Liver (tissue), 9 donors: ENCODE measurements around the gene DNM2. TPM values are rescaled to one million over a fixed set of nuclear protein-coding genes. Genes with fewer than 3 reads are reported as not detected.

Experiments used
- DNase-seq: peaks from one replicate; pipeline ENCODE4 v3.0.0-alpha.2; 2017; ENCODE audit warnings: low spot score
- H3K27ac ChIP-seq, 2 donors: one replicate each; pipeline ENCODE4 v1.7.0; 2013; ENCODE audit warnings: inconsistent platforms in 2 of 2, low read length in 2 of 2, control low read depth in 1 of 2, low read depth in 1 of 2, mild to moderate bottlenecking in 1 of 2
- H3K27me3 ChIP-seq, 4 donors: one replicate each; pipeline versions ENCODE4 v1.6.1 to v1.7.0; 2013; ENCODE audit warnings: low read length in 3 of 4, inconsistent platforms in 1 of 4, mild to moderate bottlenecking in 1 of 4, moderate library complexity in 1 of 4; ENCODE audit not compliant: control insufficient read depth in 4 of 4, insufficient read depth in 4 of 4
- H3K36me3 ChIP-seq, 4 donors: one replicate each; pipeline versions ENCODE4 v1.6.1 to v1.7.0; 2013; ENCODE audit warnings: low read length in 3 of 4, mild to moderate bottlenecking in 3 of 4, low read depth in 1 of 4, moderate library complexity in 1 of 4; ENCODE audit not compliant: control insufficient read depth in 4 of 4, insufficient read depth in 3 of 4
- H3K4me1 ChIP-seq, 4 donors: one replicate each; pipeline versions ENCODE4 v1.6.1 to v1.7.0; 2013; ENCODE audit warnings: low read length in 3 of 4, mild to moderate bottlenecking in 3 of 4, moderate library complexity in 1 of 4; ENCODE audit not compliant: control insufficient read depth in 4 of 4, insufficient read depth in 4 of 4
- H3K4me3 ChIP-seq, 3 donors: one replicate each; pipeline versions ENCODE4 v1.6.1 to v1.7.0; 2013; ENCODE audit warnings: low read length in 3 of 3, control low read depth in 1 of 3, low read depth in 1 of 3, mild to moderate bottlenecking in 1 of 3
- H3K9ac ChIP-seq, 2 donors: one replicate each; pipeline ENCODE4 v1.7.0; 2013; ENCODE audit warnings: low read length in 2 of 2, mild to moderate bottlenecking in 2 of 2, moderate library complexity in 2 of 2, control low read depth in 1 of 2, low read depth in 1 of 2
- H3K9me3 ChIP-seq, 4 donors: one replicate each; pipeline versions ENCODE4 v1.6.1 to v1.7.0; 2013; ENCODE audit warnings: low read length in 3 of 4; ENCODE audit not compliant: control insufficient read depth in 4 of 4
- FOXA1 ChIP-seq: IDR thresholded peaks from 2 replicates; pipeline ENCODE4 v1.6.1; 2016; ENCODE audit warnings: antibody characterized with exemption
- FOXA2 ChIP-seq: IDR thresholded peaks from 2 replicates; pipeline ENCODE4 v1.6.1; 2016; ENCODE audit warnings: antibody characterized with exemption
- GABPA ChIP-seq, 2 donors: IDR thresholded peaks in 1 of 2; conservative IDR thresholded peaks in 1 of 2; 2 replicates each; pipeline ENCODE4 v1.6.1; 2016; ENCODE audit warnings: antibody characterized with exemption in 2 of 2, mild to moderate bottlenecking in 1 of 2, moderate library complexity in 1 of 2
- HNF4A ChIP-seq, 2 donors: conservative IDR thresholded peaks; 2 replicates each; pipeline ENCODE4 v1.6.1; 2016; ENCODE audit warnings: antibody characterized with exemption in 2 of 2, mild to moderate bottlenecking in 2 of 2
- HNF4G ChIP-seq: IDR thresholded peaks from 2 replicates; pipeline ENCODE4 v1.6.1; 2016; ENCODE audit warnings: antibody characterized with exemption
- JUND ChIP-seq, 2 donors: IDR thresholded peaks; 2 replicates each; pipeline ENCODE4 v1.6.1; 2016; ENCODE audit warnings: antibody characterized with exemption in 2 of 2
- MAX ChIP-seq: IDR thresholded peaks from 2 replicates; pipeline ENCODE4 v1.6.1; 2016; ENCODE audit warnings: antibody characterized with exemption
- NR2F2 ChIP-seq: IDR thresholded peaks from 2 replicates; pipeline ENCODE4 v1.6.1; 2016; ENCODE audit warnings: antibody characterized with exemption
- RAD21 ChIP-seq, 2 donors: IDR thresholded peaks; 2 replicates each; pipeline ENCODE4 v1.6.1; 2016; ENCODE audit warnings: antibody characterized with exemption in 2 of 2, mild to moderate bottlenecking in 2 of 2
- RXRA ChIP-seq, 2 donors: IDR thresholded peaks; 2 replicates each; pipeline ENCODE4 v1.6.1; 2017 to 2018; ENCODE audit warnings: antibody characterized with exemption in 2 of 2, mild to moderate bottlenecking in 1 of 2
- SP1 ChIP-seq: IDR thresholded peaks from 2 replicates; pipeline ENCODE4 v1.6.1; 2018; ENCODE audit warnings: antibody characterized with exemption, mild to moderate bottlenecking
- TAF1 ChIP-seq: conservative IDR thresholded peaks from 2 replicates; pipeline ENCODE4 v1.6.1; 2016; ENCODE audit warnings: antibody characterized with exemption, mild to moderate bottlenecking
- YY1 ChIP-seq: IDR thresholded peaks from 2 replicates; pipeline ENCODE4 v1.6.1; 2016; ENCODE audit warnings: antibody characterized with exemption, mild to moderate bottlenecking
- WGBS: extraction: QIAGEN DNeasy Blood & Tissue Kit; methylation state at CpG from one replicate; pipeline ENCODE4 v1.1.7; 2013; 5-methylcytosine and 5-hydroxymethylcytosine counted together
- polyA plus RNA-seq, 2 donors: library from polyadenylated mRNA; stranded (reverse) in 1 of 2; unstranded in 1 of 2; fragments of 200-250 nt in 1 of 2; fragments of >200 nt in 1 of 2; fragmentation: Nextera tagmentation in 1 of 2; extraction: Ambion mirVana in 1 of 2; gene quantifications; one replicate each; pipeline versions ENCODE4 v1.2.1 to v1.2.3, GENCODE V29; 2013 to 2015
- total RNA-seq, 2 donors: library from RNA; depleted of rRNA; stranded (reverse); fragments of >200 nt; gene quantifications; one replicate each; pipeline ENCODE4 v1.2.3, GENCODE V29; 2014
- TF ChIP-seq, protein P1 (sequence below): IDR thresholded peaks from 2 replicates; pipeline ENCODE4 v1.6.1; 2016; ENCODE audit warnings: antibody characterized with exemption
- TF ChIP-seq, protein P2 (sequence below): IDR thresholded peaks from 2 replicates; pipeline ENCODE4 v1.6.1; 2016; ENCODE audit warnings: antibody characterized with exemption
- TF ChIP-seq, protein P3 (sequence below): IDR thresholded peaks from 2 replicates; pipeline ENCODE4 v1.6.1; 2016; ENCODE audit warnings: antibody characterized with exemption, mild to moderate bottlenecking
- TF ChIP-seq, protein P4 (sequence below): fragments of 150-350 bp; IDR thresholded peaks from 2 replicates; pipeline ENCODE4 v1.5.1; 2017; ENCODE audit warnings: improper control_type of control experiment, low read depth, low read length; ENCODE audit not compliant: missing input control
- donor health status: healthy.
- donor health status: healthy.
- donor health status: healthy.
- donor health status: healthy.
- donor health status: healthy.

Gene DNM2
- total and polyA plus RNA-seq, 4 donors, result 23.1 to 95.1 (median 59.1) TPM

DNA sequence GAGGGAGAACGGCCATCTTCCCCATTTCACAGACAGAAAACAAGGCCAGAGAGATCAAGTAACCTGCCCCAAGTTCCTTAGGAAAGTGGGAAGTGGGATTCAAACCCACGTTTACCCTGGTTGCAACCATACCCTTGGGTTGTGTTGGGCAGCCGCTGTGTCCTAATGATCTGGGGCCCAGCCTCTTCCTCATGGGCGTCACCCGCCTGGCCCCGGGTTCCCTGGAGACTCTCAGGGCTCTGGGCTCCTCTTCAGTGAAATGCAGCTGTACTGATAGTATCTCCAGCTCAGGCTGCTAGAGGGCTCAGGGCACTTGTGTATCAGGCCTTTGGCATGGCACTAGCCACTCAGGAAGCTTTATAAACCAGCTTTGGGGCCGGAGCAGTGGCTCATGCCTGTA is 108.4 kb downstream of the DNM2 start (continued):
- no peak for TF ChIP-seq HNF4G

DNA sequence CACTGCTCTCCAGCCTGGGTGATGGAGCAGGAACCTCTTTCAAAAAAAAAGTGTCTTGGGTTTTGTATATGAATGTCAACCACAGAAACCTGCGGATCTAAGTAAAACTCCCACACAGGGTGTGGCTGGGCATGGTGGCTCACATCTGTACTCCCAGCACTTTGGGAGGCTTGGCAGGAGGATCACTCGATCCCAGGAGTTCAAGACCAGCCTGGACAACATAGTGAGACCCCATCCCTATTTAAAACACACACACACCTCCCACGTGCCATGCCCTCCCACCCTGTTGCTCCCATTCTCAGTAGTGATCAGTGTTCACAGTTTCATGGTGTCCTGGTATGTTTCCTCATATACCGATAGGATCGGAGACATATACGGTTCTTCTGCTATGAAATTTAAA is 109.0 kb downstream of the DNM2 start:
- no peaks in the 10 kb centered on the region for H3K27me3 ChIP-seq
- WGBS, result 92% methylated on average over 6 of the region's 6 CpGs
- no peaks in the 10 kb centered on the region for H3K4me1 ChIP-seq
- peaks cover 11 to 58% (median 33%) of the 10 kb centered on the region in 4 donors for H3K36me3 ChIP-seq
- no peak for DNase-seq
- H3K9me3 ChIP-seq, result no peaks in the 10 kb centered on the region
- H3K27ac ChIP-seq, result no peak overlapping the region
- no peak overlapping the region for H3K4me3 ChIP-seq
- TF ChIP-seq, protein P1, sequence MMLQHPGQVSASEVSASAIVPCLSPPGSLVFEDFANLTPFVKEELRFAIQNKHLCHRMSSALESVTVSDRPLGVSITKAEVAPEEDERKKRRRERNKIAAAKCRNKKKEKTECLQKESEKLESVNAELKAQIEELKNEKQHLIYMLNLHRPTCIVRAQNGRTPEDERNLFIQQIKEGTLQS, result no peak
- TF ChIP-seq HNF4A (conservative IDR thresholded peaks at IDR 0.05), result no peak
- TF ChIP-seq RAD21 (IDR thresholded peaks at IDR 0.05), result no peak
- no peak for TF ChIP-seq MAX
- no peak for TF ChIP-seq RXRA (IDR thresholded peaks at IDR 0.05)
- no peak for TF ChIP-seq TAF1
- TF ChIP-seq SP1, result no peak
- TF ChIP-seq JUND (IDR thresholded peaks at IDR 0.05), result no peak
- TF ChIP-seq FOXA2, result no peak
- H3K9ac ChIP-seq, result no peak overlapping the region

GRCh38 chr19:10828981-10829821 is 111.3 kb downstream of the DNM2 start:
- no peak for DNase-seq
- TF ChIP-seq RAD21 (IDR thresholded peaks at IDR 0.05), result no peak
- no peak for TF ChIP-seq MAX
- no peak for TF ChIP-seq HNF4A (conservative IDR thresholded peaks at IDR 0.05)
- no peak for TF ChIP-seq RXRA (IDR thresholded peaks at IDR 0.05)
- TF ChIP-seq, protein P2, sequence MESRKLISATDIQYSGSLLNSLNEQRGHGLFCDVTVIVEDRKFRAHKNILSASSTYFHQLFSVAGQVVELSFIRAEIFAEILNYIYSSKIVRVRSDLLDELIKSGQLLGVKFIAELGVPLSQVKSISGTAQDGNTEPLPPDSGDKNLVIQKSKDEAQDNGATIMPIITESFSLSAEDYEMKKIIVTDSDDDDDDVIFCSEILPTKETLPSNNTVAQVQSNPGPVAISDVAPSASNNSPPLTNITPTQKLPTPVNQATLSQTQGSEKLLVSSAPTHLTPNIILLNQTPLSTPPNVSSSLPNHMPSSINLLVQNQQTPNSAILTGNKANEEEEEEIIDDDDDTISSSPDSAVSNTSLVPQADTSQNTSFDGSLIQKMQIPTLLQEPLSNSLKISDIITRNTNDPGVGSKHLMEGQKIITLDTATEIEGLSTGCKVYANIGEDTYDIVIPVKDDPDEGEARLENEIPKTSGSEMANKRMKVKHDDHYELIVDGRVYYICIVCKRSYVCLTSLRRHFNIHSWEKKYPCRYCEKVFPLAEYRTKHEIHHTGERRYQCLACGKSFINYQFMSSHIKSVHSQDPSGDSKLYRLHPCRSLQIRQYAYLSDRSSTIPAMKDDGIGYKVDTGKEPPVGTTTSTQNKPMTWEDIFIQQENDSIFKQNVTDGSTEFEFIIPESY, result no peak
- TF ChIP-seq, protein P3, sequence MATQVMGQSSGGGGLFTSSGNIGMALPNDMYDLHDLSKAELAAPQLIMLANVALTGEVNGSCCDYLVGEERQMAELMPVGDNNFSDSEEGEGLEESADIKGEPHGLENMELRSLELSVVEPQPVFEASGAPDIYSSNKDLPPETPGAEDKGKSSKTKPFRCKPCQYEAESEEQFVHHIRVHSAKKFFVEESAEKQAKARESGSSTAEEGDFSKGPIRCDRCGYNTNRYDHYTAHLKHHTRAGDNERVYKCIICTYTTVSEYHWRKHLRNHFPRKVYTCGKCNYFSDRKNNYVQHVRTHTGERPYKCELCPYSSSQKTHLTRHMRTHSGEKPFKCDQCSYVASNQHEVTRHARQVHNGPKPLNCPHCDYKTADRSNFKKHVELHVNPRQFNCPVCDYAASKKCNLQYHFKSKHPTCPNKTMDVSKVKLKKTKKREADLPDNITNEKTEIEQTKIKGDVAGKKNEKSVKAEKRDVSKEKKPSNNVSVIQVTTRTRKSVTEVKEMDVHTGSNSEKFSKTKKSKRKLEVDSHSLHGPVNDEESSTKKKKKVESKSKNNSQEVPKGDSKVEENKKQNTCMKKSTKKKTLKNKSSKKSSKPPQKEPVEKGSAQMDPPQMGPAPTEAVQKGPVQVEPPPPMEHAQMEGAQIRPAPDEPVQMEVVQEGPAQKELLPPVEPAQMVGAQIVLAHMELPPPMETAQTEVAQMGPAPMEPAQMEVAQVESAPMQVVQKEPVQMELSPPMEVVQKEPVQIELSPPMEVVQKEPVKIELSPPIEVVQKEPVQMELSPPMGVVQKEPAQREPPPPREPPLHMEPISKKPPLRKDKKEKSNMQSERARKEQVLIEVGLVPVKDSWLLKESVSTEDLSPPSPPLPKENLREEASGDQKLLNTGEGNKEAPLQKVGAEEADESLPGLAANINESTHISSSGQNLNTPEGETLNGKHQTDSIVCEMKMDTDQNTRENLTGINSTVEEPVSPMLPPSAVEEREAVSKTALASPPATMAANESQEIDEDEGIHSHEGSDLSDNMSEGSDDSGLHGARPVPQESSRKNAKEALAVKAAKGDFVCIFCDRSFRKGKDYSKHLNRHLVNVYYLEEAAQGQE, result no peak
- TF ChIP-seq YY1, result no peak
- TF ChIP-seq NR2F2, result no peak
- TF ChIP-seq HNF4G, result no peak
- TF ChIP-seq, protein P1, result no peak
- TF ChIP-seq, protein P4, sequence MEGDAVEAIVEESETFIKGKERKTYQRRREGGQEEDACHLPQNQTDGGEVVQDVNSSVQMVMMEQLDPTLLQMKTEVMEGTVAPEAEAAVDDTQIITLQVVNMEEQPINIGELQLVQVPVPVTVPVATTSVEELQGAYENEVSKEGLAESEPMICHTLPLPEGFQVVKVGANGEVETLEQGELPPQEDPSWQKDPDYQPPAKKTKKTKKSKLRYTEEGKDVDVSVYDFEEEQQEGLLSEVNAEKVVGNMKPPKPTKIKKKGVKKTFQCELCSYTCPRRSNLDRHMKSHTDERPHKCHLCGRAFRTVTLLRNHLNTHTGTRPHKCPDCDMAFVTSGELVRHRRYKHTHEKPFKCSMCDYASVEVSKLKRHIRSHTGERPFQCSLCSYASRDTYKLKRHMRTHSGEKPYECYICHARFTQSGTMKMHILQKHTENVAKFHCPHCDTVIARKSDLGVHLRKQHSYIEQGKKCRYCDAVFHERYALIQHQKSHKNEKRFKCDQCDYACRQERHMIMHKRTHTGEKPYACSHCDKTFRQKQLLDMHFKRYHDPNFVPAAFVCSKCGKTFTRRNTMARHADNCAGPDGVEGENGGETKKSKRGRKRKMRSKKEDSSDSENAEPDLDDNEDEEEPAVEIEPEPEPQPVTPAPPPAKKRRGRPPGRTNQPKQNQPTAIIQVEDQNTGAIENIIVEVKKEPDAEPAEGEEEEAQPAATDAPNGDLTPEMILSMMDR, result no peak
- no peak for TF ChIP-seq JUND (IDR thresholded peaks at IDR 0.05)
- TF ChIP-seq FOXA2, result no peak
- TF ChIP-seq TAF1, result no peak
- no peak for TF ChIP-seq FOXA1
- no peak for TF ChIP-seq GABPA (IDR thresholded peaks at IDR 0.05 in 1 of 2, conservative IDR thresholded peaks at IDR 0.05 in 1 of 2)
- TF ChIP-seq SP1, result no peak
- Histone ChIP-seq H3K4me1 (no peaks in the 10 kb centered on the region), H3K36me3 (peaks cover 10 to 58% (median 29%) of the 10 kb centered on the region in 4 donors), H3K27me3 (no peaks in the 10 kb centered on the region), H3K9me3 (no peaks in the 10 kb centered on the region), H3K4me3 (no peak overlapping the region), H3K27ac (no peak overlapping the region), H3K9ac (no peak overlapping the region)
- 95% methylated on average over 26 of the region's 26 CpGs for WGBS
